Measurements from ENCODE around the gene NXPH1. TPM values are rescaled to one million over a fixed set of nuclear protein-coding genes. Genes with fewer than 3 reads are reported as not detected.

The NXPH1 gene
- total RNA-seq, 1 experiment from 2014 or later: not detected

DNA sequence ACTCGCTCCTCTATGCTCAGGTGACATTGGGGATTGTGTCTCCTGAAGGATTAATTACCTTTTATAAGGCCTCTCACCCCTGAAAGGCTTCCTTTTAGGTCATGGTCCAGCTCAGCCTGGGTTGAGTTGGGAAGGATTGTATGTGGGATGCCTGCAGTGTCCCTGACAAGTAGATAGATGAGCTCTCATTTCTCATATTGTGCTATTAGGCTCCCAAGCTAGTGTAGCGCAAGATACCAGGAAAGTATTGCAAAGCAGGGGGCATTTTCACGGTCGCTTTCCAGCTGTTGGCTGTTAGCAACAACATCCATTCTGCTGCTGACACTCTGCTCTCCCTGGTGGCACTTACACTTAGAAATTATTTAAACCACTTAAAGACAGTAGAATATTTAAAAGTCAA lies 31.9 kb downstream of the NXPH1 start:
- Histone ChIP-seq H3K36me3 (no peaks in the 10 kb centered on the region), H3K27me3 (no peaks in the 10 kb centered on the region), H3K9me3 (no peaks in the 10 kb centered on the region), H3K4me3 (no peak overlapping the region)
- DNase-seq: no peak

DNA sequence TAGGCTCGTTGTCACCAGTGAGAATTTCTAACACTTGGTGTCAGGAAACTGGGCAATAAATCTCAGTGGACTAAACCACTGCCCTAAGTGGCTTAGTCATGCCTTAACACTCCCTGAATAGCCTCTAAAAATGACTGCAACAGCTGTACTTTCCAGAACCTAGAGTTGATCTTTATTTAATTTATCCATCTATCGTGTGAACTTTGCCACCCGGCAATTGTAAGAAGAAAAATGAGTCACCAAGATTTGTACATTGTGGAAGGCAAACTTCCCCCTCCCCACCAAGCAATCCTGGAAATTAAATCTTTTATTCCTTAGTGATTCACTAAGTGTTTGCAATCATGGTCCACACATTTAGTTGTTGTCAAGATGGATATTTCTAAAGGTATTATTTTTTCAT lies 47.1 kb downstream of the NXPH1 start:
- Histone ChIP-seq H3K27me3 (no peaks in the 10 kb centered on the region), H3K4me3 (no peak overlapping the region), H3K9me3 (no peaks in the 10 kb centered on the region), H3K36me3 (no peaks in the 10 kb centered on the region)
- DNase-seq: no peak

DNA sequence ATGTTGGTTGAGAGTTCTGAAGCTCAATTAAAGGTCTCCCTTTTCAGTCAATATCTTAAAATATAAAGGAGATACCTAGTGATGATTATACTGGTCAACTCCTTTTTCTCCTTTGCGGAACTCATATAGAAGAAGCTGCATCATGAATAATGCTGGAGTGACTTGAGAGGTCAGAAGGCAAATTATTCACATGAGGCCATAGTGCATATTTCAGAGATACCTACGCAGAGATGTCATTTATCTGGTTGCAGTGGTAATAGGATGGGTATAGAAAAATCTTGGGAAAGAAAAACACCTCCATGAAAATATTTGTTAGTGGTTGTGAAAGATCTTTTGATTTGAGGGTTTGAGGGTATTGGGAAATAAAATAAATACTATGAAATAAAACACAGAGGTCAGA lies 47.7 kb downstream of the NXPH1 start:
- no peaks in the 10 kb centered on the region for H3K9me3 ChIP-seq
- DNase-seq: no peak
- no peaks in the 10 kb centered on the region for H3K27me3 ChIP-seq
- H3K36me3 ChIP-seq: no peaks in the 10 kb centered on the region
- H3K4me3 ChIP-seq: no peak overlapping the region

DNA sequence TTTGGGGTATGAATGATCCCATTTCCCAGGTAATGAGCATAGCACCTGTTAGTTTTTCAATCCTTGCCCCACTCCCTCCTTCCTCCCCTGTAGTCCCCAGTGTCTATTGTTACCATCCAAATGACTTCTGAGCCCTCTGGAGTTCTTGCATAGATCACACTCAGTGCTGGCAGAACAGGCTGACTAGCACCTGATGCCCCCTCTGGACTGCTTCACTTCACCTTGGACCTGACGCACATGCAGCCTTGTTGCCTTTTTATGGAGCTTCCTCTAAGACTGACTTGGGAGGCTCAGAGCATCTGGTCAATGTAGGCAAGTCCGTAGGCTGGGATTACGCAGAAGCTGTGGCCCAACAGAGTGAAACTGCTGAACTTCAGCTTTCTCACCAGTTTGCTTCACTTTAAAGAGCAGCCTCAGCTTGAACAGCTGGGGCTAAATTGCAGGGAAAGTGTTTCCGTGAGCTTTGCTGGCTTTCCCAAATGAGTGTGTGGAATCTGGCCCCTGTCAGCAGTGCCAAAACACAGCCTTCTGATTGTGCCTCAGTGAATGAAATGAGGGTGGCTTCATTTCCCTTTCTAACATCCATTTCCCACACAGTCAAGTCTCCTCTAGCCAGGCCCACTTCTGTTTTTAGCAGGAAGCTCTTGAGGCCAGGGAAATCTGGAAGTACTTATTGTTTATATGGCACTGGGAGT lies 48.5 kb downstream of the NXPH1 start:
- Histone ChIP-seq H3K4me3 (no peak overlapping the region), H3K27me3 (no peaks in the 10 kb centered on the region), H3K9me3 (no peaks in the 10 kb centered on the region), H3K36me3 (no peaks in the 10 kb centered on the region)
- no peak for DNase-seq

DNA sequence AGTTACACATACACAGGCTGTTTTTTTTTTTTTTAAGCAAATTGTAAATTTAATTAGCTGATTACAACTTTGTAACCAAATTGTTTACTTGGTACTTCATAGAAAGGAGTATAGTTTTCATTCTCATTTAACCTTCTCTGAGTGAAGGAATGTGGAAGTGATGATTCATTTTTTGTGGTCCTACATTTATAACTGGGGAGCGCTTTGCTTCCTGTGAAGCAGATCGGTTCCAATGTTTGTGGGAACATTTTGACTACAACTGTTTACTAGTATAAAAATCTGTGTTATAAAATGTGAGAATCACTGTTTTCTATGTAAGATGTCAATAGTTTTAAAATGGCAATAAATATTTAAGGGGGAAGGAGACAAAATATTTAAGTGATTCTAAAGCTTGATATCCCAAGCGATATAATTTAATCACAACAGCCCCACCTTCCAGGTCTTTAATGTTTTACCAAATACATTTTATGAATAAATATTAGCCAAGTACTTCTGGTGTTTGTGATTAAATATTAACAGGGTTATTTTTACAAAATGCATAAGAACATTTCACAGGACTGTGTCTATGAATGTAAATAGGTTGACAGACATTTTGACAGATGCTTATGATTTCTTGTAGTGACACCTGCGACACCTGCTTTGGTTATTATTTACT lies 57.1 kb downstream of the NXPH1 start:
- Histone ChIP-seq H3K27me3 (no peaks in the 10 kb centered on the region), H3K4me3 (no peak overlapping the region), H3K36me3 (no peaks in the 10 kb centered on the region), H3K9me3 (no peaks in the 10 kb centered on the region)
- DNase-seq: no peak

- Histone ChIP-seq H3K27me3 (no peaks in the 10 kb centered on the region), H3K9me3 (no peaks in the 10 kb centered on the region), H3K4me3 (no peak overlapping the region), H3K36me3 (no peaks in the 10 kb centered on the region)
- DNase-seq: no peak
These were observed 57.7 kb downstream of the NXPH1 start for GRCh38 chr7:8491106-8491505.

DNA sequence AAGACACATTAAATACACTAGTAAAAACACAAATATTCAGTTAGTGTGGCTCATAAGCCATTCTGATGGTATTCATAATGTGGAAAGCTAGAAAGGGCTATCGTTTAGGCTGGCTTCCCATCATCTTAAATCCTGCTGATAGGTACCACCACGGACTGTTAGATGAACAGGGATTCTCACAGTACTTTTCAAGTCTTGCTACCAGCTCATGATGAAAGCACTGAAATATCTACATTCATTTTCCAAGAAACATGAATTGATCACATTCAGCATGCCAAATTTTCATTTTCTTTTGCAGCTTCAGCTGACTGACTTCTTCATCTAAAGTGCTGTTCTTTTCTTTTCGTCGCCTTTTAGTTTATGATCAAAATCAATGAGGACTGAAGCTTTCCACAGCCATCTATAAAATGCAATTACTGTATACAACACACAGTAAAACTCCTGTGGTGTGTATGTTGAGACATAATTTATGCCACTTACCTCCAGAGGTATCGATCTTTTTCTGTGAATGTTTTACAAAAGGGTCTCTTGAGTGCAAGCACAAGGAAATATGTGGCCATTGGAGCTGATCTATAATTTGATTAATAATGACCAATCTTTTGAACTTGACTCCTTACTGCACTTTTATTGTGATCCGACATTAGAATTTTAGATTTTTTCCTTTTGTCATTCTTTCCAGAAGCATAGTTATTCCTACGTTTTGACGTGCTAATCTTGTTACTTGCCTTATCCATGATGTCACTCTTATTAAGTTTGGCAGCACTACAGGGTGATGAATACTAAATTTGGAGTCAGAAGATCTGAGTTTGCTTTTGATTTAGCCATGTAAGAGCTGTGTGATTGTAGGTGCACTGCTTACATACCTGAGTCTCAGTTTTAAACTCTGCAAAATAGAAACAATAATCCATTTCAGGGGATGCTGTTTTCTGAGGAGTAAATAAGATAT lies 58.4 kb downstream of the NXPH1 start:
- H3K4me3 ChIP-seq: no peak overlapping the region
- no peaks in the 10 kb centered on the region for H3K9me3 ChIP-seq
- no peaks in the 10 kb centered on the region for H3K27me3 ChIP-seq
- no peak for DNase-seq
- no peaks in the 10 kb centered on the region for H3K36me3 ChIP-seq

DNA sequence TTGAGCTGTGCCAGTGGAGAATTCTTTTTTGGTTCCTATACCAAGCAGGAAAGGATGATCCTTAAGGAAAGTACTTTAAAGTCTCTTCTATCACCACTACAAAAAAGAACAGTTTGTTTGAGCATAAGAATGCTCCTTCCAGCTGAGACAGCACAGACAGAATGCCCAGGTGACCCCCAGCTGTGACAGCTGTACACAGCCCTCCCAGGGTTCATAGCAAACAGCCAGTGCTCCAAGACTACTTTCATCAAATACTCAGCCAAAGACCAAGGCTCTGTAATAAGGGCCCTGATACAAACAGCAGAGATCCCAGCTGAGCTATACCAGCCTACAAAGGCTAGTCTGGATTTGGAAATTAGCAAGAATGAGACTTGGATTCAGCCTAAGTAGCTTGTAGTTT lies 65.7 kb downstream of the NXPH1 start:
- no peak for DNase-seq
- Histone ChIP-seq H3K36me3 (no peaks in the 10 kb centered on the region), H3K4me3 (no peak overlapping the region), H3K9me3 (no peaks in the 10 kb centered on the region), H3K27me3 (no peaks in the 10 kb centered on the region)

DNA sequence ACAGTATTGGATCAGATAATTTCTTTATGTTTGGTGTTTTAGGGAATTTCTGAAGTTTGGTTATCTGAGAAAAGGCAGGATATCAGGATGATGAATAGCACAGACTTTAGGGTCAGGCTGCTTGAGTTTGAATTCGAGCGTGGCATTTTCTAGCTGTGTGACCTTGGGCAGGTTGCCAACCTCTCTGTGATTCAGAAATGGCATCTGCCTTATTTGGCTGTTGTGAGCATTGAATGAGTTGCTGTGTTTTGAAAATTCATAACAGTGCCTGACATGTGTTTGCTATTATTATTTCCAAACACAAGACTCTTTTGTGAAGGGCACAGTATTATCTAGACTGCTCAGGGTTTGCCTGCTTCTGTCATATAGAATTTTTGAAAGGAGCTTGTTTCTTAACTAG lies 66.9 kb downstream of the NXPH1 start:
- H3K36me3 ChIP-seq: no peaks in the 10 kb centered on the region
- H3K4me3 ChIP-seq: no peak overlapping the region
- H3K9me3 ChIP-seq: no peaks in the 10 kb centered on the region
- no peak for DNase-seq
- no peaks in the 10 kb centered on the region for H3K27me3 ChIP-seq

GRCh38 chr7:8507566-8507965 lies 74.2 kb downstream of the NXPH1 start:
- Histone ChIP-seq H3K4me3 (no peak overlapping the region), H3K9me3 (no peaks in the 10 kb centered on the region), H3K27me3 (no peaks in the 10 kb centered on the region), H3K36me3 (no peaks in the 10 kb centered on the region)
- no peak for DNase-seq

DNA sequence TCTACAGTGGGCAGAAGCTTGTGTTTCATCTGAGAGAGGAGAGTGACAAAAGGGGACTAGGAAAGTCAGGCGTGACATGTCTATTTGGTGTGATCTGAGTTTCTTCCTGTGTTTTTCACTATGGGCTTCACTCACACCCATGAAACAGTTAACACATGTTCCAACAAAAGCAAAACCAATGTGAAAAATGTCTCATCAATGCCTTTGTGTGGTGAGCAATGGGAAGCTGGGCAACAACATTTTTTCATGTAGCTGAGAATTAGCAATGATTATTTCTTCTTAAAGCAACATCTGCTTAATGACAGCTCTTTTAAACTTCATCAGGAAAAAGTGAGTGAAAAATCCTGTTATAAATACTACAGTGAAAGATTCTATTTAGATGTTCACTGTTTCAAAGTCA lies 76.2 kb downstream of the NXPH1 start:
- Histone ChIP-seq H3K27me3 (no peaks in the 10 kb centered on the region), H3K4me3 (no peak overlapping the region), H3K9me3 (no peaks in the 10 kb centered on the region), H3K36me3 (no peaks in the 10 kb centered on the region)
- DNase-seq: no peak

- no peaks in the 10 kb centered on the region for H3K27me3 ChIP-seq
- no peaks in the 10 kb centered on the region for H3K9me3 ChIP-seq
- no peak overlapping the region for H3K4me3 ChIP-seq
- H3K36me3 ChIP-seq: no peaks in the 10 kb centered on the region
- peak; percentile 11 for DNase-seq
These were observed 78.4 kb downstream of the NXPH1 start for GRCh38 chr7:8511855-8512254.

GRCh38 chr7:8514781-8515519 lies 81.5 kb downstream of the NXPH1 start:
- Histone ChIP-seq H3K4me3 (no peak overlapping the region), H3K9me3 (no peaks in the 10 kb centered on the region), H3K36me3 (no peaks in the 10 kb centered on the region), H3K27me3 (no peaks in the 10 kb centered on the region)
- no peak for DNase-seq

- no peaks in the 10 kb centered on the region for H3K27me3 ChIP-seq
- H3K9me3 ChIP-seq: no peaks in the 10 kb centered on the region
- no peak for DNase-seq
- H3K36me3 ChIP-seq: no peaks in the 10 kb centered on the region
- no peak overlapping the region for H3K4me3 ChIP-seq
These were observed 82.3 kb downstream of the NXPH1 start for GRCh38 chr7:8515640-8516185.

GRCh38 chr7:8516976-8517375 lies 83.6 kb downstream of the NXPH1 start:
- no peak overlapping the region for H3K4me3 ChIP-seq
- no peaks in the 10 kb centered on the region for H3K27me3 ChIP-seq
- no peaks in the 10 kb centered on the region for H3K36me3 ChIP-seq
- DNase-seq: no peak
- H3K9me3 ChIP-seq: no peaks in the 10 kb centered on the region

DNA sequence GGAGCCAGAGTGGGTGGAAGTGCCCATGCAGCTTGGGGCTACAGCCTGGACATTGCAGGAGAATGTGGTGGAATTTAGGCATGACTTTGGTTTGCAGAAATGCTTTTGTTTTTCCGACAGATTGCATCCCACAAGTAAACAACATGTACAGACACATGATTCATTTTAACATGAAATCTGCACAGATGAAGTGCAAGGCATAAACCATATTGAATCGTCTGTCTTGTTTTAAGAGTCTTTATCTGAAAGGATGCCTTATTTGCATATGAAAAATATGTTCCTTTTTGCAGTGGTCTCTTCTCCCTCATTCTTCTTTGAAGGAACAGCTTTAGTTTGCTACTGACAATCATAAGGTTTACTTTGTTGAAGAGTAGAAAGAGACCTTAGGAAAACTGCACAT lies 94.9 kb downstream of the NXPH1 start:
- DNase-seq: no peak
- Histone ChIP-seq H3K36me3 (no peaks in the 10 kb centered on the region), H3K27me3 (no peaks in the 10 kb centered on the region), H3K9me3 (no peaks in the 10 kb centered on the region), H3K4me3 (no peak overlapping the region)

All from MG63 (cell line).